HuH-7.5 (cell line): ENCODE data around the gene BARHL1.
"Not testable (repeated sequence)": the region's sequence is repeated elsewhere in the genome, so short reads cannot be mapped to it uniquely, and the experiment has no call there.

ENCODE experiments used
- DNase-seq: peaks from one replicate; pipeline ENCODE4 v3.0.0; 2011; ENCODE audit warnings: low spot score

The BARHL1 gene

DNA sequence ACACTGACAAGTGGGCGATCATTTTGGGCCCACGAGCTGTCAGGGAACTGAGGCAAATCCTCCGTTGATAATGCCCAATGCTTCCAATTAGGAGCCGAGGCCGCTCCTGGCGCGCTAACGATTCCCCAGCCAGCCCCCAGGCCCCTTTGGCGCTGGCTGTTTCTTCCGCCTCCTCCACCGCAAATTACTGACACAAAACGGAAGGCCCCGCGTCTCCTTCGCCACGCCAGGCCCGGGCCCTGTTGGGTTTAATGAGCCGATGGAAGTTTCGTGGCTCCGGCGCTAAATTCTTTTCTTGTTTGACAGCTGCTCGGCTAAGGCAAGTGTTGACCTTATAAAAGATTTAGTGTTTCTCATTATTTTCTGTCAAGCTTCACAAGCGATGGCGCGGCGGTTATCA lies 25.7 kb upstream of the BARHL1 start:
- no peak for DNase-seq

DNA sequence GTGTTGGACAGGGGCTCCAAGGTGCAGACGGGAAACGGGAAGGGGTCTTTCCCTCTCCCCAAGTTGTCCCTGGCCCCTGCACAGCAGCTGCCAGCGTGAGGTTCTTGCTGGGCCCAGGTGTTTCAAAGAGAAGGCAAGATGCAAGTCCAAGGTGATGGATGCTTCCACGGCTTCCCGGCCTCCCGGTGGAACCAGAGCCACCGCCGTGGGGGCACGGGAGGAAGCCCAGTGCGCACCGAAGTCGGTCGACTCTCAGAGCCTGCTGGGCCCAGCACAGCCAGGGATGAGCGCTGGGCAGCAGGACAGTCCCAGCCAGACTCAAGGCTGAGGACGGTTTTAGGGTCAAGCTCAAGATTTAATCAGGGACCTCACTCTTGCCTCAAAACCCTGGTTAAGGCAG lies 25.2 kb upstream of the BARHL1 start:
- DNase-seq = no peak

DNA sequence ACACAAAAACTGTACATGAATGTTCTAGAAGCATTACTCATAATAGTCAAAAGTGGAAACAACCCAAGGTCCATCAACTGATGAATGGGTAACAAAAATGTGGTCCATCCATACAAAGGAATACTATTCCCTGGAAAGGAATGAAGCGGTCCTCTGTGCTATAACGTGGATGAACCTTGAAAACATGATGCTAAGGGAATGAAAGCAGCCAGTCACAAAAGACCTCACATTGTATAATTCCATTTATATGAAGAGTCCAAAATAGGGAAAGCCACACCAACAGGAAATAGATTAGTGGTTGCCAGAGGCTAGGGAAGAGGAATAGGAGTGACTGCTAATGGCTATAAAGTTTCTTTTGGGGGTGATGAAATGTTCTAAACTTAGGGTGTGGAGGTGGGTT lies 22.7 kb upstream of the BARHL1 start:
- no peak for DNase-seq

DNA sequence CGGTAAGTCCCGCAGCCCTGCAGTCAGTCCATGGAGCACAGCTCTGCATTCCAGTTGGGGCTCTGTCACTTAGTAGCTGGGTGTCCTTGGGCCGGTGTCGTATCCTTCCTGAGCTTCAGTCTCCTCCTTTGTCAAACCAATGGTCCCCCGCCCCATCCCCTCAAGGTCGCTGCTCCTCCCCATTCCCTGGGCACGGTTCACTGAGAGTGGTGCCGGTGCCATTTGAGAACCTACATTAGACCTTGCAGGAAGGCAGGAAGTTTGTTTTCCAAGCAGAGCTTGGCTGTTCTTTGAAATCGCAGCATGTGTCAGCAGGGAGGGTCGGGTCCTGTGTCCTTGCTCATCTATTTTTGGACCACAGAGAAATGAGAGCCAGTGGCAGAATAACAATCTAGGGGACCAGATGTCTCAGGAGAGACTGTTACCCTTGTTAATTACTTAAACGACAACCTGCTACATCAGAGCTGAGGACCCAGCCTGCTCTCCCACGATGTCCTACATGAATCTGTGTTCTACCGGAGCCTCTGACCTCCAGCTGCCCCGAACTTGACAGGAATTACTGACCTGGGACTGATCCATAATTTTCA lies 21.7 kb upstream of the BARHL1 start:
- no peak for DNase-seq

DNA sequence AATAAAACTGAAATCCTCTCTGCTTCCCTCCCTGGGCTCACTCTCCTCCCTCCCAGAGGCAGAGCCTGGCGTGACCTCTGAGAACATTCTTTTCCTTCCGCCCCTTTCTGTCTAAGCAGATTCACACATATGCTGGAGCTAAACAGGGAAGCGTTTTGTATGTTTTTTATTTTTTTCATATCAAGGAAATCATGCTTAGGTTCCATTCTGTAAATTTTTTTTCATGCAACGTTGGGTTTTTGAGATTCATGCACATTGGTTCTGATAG lies 20.2 kb upstream of the BARHL1 start:
- DNase-seq = no peak

DNA sequence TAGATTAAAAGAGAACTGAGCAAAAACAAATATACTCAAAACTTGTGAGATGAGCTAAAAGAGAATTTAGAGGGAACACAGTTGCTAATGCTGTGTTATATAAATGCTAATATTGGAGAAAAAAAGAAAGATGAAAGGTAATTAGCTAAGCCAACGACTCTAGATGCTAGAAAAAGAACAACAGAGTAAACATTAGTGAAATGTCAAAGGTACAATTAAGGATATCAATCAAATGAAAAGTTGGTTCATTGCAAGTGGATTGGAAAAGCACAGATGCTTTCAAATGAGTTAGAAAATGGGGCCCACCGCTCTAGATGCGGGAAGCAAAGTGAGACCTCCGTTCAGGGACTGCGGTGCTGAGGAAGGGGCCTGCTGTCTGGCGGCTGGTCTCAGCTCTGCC lies 17.9 kb upstream of the BARHL1 start:
- no peak for DNase-seq

DNA sequence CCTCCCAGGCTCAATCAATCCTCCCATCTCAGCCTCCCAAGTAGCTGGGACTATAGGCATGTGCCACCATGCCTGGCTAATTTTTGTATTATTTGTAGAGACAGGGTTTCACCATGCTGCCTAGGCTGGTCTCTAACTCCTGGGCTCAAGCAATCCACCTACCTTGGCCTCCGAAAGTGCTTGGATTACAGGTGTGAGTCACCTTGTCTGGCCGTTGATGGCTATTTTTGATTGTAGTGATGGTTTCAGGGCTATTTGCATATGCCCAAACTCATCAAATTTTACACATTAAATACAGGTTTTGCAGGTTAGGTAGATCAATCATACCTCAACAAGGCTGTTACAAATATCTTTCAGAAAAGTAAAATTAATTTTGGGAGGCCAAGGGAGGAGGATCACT lies 13.6 kb upstream of the BARHL1 start:
- DNase-seq = not testable (repeated sequence)

DNA sequence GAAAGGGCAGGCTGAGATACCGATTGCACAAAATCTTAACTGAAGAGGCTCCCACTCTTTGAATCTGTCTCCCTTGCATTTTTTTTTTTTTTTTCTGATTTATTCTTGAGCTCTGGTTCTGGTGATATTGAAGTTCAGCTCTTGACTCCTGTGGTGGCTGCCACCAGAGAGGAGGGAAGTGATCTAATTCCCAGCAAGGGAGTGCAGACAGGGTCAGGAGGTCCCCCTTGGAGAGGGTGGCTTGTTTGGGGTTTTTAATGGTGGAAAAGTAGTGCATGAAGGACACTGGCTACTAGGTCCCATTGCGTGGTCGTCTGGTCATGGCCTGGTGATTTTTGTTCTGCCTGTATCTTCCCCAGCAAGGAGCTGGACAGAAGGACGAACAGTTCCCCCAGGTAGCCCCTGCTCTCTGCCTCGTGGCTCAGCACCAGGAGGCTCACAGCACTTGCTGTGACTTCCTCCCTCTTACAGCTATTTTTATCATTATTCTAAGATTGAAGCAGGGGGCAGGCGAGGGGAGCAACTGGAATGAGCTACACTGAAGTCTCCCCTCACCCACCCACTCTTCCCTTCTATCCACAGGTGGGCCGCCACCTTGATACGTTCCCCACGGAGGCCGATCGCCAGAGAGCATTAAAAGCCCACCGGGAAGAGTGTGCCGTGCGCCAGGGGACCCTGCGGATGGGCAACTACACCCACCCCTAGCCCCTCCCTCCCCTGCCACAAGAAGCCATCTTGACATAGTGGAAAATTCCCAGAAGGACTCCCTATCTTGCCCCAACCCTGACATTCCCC lies 10.4 kb upstream of the BARHL1 start:
- DNase-seq = no peak

DNA sequence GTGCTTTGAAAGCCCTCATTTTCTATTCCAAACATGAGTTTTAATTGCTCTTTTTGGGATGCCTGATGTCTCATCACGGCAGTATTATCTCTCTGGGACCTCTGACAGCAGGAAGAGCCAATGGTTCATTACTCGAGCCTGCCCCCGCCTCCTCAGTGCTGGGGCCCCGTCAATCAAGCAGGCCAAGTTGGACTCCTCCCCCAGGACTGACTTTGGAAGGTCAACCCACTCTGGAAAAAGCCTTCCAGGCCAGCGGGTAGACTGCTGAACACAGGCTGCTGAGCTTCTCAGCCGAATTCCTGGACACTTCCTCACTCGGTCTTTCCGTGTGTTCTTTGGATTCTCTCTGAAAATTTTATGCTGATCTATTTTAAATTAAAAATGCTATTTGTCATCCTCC lies 9.5 kb upstream of the BARHL1 start:
- DNase-seq = no peak

DNA sequence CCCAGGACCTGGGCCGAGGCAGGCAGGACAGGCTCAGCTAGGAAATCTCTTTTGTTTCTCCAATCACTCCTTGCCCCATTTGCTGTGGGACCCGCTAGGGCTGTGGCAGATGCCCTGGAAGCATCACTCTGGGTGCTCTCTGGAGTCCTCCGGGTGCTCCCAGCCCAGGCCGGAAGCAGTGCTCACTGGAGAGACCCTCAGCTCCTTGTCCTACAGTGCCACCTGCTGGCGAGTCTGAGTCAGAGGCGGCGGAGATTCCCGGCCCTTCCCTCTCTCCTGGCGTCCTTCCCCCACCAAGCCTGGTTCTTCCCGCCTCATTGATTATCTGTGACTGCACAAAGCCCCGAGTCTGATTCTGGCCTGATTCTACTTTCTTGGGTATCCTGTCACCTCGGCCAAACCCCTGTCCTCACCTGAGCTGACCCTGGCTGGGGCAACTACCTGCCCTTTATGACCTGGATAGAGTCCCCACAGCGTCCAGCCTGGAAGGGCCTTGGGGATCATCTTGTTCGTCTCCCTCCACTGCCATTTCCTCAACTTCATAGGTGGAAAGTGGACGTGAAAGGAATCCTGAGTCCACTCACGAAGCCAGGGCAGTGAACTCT lies 7.3 kb upstream of the BARHL1 start:
- DNase-seq = peak; percentile 94

DNA sequence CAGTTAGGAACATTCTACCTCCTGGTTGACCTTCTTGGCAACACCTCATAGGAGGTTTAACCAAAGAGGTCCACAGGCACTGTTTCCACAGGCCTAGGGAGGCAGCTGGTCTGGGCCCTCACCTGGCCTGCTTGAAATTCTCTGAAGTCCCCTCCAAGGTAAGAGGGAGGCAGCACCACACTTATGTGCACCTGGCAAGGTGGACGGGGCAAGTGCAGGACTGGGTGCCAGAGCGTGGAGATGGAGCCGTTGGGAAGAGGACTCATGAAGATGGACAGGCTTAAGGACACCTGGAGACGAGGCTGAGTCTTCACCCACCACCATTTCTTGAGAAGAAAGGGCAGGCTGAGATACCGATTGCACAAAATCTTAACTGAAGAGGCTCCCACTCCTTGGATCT lies 6.6 kb upstream of the BARHL1 start:
- no peak for DNase-seq

DNA sequence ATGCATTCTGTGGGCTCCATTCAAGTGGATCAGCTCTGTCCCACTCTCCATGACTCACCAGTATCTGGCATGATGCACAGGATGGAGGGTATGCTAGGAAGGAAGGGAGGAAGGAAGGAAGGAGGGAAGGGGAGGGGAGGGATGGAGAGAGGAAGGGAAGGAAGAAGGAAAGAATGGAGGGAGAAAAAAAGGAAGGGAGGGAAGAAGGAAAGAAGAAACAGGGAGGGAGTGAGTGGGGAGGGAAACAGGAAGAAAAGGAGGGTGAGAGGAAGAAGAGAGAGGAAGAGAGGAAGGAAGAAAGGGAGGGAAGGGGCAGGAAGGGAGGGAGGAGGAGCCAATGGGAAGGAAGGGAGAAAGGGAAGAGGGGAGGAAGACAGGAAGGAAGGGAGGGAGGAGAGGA lies 5.3 kb upstream of the BARHL1 start:
- no peak for DNase-seq

DNA sequence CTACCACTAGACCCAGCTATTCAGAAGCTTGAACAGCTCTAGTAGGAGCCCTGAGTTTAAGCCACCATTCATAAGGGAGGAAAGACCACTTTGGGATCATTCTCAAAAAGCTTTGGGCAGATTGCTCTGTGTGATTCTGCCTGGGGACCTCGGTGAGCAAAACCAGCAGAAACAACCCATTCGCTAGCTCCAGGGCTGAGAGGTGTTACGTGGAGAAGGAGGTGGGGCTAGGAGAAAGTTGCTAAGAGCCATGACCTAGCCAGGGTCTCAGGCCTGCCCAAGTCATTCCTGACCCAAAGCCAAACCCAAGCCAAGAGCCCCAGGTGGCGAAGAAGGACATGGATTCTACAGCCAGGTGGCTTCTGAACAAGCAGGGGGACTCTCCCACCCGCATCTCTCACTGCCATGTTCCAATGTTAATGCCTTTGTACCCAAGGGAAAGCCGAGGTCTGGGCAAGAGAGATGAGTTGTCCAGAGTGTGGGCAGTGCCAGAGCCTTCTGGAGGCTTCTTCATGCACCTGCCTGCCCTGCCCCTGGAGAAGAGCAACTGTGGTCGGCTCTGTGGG lies 4.0 kb upstream of the BARHL1 start:
- DNase-seq = no peak

DNA sequence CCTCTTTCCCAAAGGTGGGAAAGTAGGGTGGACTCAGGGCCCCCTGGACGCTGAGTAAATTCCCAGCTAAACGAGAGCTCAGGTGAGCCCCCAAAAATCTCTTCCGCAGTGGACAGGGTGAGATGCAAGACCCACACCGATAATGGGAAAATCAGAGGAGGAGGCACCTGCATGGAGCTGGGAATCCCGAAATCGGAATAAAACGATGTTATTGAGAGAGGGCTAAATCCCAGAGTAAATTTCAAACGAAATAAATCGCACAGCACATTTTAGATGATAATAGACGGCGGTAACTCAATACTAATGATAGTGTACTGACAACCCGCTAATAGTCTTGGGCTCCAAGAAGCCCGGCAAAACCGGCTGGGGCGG lies 3.0 kb upstream of the BARHL1 start:
- no peak for DNase-seq

DNA sequence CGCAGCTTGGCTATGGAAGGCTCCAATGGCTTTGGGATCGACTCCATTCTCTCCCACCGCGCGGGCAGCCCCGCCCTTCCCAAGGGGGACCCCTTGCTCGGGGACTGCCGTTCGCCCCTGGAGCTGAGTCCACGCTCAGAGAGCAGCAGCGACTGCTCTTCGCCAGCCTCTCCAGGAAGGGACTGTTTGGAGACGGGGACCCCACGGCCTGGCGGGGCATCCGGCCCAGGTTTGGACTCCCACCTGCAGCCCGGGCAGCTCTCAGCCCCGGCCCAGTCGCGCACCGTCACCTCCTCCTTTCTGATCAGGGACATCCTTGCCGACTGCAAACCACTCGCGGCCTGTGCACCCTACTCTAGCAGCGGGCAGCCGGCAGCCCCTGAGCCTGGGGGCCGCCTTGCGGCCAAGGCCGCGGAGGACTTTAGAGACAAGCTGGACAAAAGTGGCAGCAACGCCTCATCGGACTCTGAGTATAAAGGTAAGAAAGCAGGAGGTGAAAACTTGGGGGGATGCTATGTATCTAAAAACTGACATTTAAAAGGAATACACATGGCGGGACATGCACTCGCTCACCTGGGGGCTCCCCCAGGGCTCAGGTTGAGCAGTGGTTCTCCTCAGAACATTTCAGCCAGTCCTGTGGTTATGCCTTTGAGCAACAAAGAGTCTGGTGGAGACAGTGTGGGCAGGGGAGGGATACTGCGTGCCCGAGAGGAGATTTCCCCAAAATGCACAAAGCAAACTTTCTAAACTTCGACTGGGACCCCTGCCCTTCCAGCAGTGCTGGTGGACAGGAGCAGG lies 579 bp downstream of the BARHL1 start:
- DNase-seq = no peak

DNA sequence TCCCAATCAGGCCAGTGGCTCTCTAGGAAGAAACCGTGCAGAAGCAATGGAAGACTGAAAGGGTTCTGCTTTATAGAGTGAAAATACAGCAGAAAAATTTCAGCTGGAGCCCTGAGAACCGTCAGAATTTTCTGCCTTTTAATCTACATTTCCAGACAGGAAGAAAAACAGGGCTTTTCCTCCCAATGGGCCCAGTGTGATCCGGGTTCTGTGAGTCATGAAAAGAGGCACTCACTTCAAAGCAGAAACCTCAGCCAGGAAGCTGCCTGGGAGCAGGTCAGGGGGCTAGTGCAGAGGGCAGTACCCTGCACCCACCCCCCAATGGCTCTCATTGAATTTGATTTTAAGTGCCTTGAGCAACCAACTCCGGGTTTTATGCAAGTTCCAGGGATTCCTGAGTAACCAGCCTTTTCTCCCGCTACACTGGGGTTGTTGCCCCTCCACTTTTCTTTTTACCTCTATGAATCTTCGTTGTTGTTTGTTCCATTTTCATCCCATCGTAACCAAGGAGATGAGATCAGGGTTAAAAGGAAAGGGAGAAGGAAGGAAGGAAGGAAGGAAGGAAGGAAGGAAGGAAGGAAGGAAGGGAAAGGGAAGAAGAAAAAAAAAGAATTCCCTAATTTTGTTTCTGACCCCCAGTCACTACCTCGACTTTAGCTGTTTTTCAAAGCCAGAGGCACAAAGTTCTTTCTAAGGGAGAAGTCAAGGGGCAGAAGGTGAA lies 1.3 kb downstream of the BARHL1 start:
- DNase-seq = no peak

DNA sequence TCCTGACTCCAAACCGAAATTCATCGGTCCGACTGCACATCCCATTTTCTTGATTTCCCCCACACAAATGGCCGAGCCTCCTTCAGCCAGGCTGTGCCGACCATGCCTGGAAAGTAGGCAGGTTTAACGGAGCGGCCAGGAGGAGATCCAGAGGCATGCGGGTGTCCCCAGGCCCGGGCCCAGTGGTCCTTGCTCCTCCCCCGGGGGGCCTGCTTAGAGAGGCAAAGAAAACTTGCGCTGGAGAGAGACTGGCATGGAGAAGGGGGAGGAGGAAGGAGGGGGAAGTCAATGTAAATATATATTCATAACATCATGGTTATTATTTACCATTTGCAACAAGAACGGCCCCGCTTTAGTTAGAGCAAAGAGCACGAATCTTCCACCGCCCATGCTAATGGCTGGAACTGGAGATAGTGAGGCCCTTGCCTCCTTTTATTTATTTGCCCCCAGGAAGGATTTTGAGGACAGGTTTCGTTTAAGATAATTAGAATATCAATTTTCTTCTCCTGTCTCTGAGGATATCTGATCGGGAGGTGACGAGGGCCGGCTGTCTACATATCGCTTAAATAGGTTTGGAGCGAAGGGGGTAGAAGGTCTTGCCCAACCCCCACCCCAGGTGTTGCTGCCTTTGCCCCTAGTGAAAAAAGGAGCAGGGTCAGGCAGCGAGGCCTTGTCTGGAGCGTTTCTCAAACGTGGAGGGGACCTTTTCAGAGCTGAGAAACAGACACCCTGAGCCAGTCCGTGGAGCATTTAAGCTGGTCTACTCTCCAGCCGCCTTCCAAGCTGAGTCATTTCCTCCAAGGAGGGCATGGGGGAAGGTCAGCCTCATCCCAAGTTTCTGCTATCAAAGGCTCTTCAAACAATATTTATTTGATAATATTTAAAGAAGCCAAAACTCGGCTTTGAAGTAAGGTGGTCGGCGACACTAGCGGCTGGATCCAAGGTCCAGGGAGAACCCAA lies 2.5 kb downstream of the BARHL1 start:
- no peak for DNase-seq

DNA sequence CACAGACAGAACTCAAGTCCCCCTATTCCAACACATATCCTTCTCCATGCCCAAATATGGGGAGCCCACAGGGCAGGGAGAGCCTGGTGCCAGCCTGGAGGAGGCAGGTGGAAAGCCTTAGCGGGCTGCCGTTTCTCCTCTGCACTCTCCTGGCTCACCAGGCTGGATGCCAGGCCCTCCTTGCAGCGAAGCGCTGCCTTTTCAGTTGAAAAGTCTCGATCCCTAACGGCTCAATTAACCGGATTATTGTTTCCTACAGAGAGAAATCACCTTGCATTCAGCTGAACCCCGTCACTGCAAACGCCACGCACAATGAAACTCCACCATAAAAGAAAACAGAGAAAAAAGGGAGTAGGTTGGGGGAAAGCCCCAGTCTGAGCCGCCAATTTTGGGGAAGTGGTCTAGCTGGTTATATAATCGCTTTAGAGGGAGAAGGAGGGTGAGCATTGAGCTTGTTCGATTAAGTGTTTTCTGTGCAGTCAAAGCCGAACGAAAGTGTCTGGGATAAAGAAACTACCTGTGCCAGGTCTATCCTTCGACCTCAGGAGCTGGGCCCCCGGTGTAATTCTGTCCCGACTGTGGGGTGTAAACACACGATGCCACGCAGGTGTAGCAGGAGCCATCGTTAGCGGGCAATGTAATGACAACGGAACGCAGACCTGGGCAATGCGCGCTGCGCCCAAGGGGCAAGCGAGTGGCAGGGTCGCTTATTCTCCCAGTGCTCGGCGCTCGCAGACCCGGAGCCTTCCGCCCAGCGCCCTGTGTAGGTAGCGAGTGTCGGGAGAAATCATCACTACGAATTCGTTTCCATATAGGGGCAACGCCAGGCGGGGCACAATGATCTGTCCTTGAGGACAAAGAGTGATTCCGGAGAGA lies 3.8 kb downstream of the BARHL1 start:
- DNase-seq = no peak

DNA sequence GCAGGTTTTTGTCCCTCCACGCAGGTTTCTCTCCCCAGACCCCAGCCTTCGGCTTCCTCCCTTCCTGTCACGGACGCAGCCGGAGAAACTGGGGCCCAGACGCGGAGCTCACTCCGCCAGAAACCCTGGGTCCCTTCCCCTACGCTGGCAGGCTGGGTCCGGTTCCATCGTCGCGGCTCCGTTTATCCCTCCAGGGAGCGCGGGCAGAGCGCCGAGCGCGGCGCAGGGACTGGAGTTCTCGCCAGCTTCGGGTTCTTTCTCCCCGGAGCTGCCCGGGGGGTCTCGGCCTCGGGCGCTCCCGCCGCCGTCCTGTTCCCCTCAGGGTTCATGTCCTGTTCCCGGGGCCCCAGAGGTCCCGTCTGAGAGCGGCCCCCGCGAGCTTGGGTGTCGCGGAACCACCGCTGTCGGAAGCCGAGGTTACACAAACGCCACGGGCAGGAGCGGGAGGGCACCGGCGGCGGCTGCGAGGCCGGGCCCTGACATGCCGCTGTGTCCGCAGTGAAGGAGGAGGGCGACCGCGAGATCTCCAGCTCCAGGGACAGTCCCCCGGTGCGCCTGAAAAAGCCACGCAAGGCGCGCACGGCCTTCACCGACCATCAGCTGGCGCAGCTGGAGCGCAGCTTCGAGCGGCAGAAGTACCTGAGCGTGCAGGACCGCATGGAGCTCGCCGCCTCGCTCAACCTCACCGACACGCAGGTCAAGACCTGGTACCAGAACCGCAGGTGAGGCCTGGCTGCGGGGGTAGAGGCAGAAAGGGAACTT lies 4.6 kb downstream of the BARHL1 start:
- DNase-seq = no peak
